NT2/D1 (cell line): ENCODE data around the gene CTSF.
"Not testable (repeated sequence)": the region's sequence is repeated elsewhere in the genome, so short reads cannot be mapped to it uniquely, and the experiment has no call there.

Experiments
- DNase-seq: peaks from one replicate; pipeline ENCODE4 v3.0.0-alpha.2; 2011; ENCODE audit warnings: low read depth, low spot score
- H3K27me3 ChIP-seq: 2 replicates; pipeline ENCODE4 v1.6.0; 2011; ENCODE audit warnings: mild to moderate bottlenecking; ENCODE audit not compliant: insufficient read length, insufficient read depth
- H3K36me3 ChIP-seq: 2 replicates; pipeline ENCODE4 v1.6.1; 2011; ENCODE audit warnings: mild to moderate bottlenecking, low read length, mixed read lengths; ENCODE audit not compliant: insufficient read depth, insufficient read length
- H3K4me1 ChIP-seq: 2 replicates; pipeline ENCODE4 v1.5.1; 2011; ENCODE audit not compliant: insufficient read depth, insufficient read length
- H3K4me3 ChIP-seq: 2 replicates; pipeline ENCODE4 v1.5.1; 2011; ENCODE audit warnings: low read depth; ENCODE audit not compliant: insufficient read length
- H3K9ac ChIP-seq: 2 replicates; pipeline ENCODE4 v1.6.0; 2011; ENCODE audit warnings: low read depth; ENCODE audit not compliant: insufficient read length
- H3K9me3 ChIP-seq: 2 replicates; pipeline ENCODE4 v1.5.1; 2011; ENCODE audit warnings: mild to moderate bottlenecking, low read length; ENCODE audit not compliant: insufficient read depth
- SUZ12 ChIP-seq: IDR thresholded peaks from 2 replicates; pipeline ENCODE4 v1.6.1; 2011; ENCODE audit not compliant: insufficient read length, insufficient read depth; ENCODE audit errors: extremely low read depth
- YY1 ChIP-seq: IDR thresholded peaks from 2 replicates; pipeline ENCODE4 v1.6.1; 2011; ENCODE audit not compliant: insufficient read length, insufficient read depth
- ZNF274 ChIP-seq: IDR thresholded peaks from 2 replicates; pipeline ENCODE4 v1.6.1; 2011; ENCODE audit warnings: mild to moderate bottlenecking, low read depth, low read length

Gene CTSF

GRCh38 chr11:66548041-66548440, 20.4 kb downstream of the CTSF start:
- Histone ChIP-seq H3K4me3 (no peak overlapping the region), H3K9ac (no peak overlapping the region)

GRCh38 chr11:66547662-66548009, 20.8 kb downstream of the CTSF start:
- DNase-seq, result no peak
- H3K4me3 ChIP-seq, result no peak overlapping the region
- no peaks in the 10 kb centered on the region for H3K9me3 ChIP-seq
- H3K9ac ChIP-seq, result no peak overlapping the region
- peaks cover 13% of the 10 kb centered on the region for H3K4me1 ChIP-seq
- H3K27me3 ChIP-seq, result no peaks in the 10 kb centered on the region
- TF ChIP-seq ZNF274, result no peak
- no peak for TF ChIP-seq YY1
- TF ChIP-seq SUZ12, result no peak
- H3K36me3 ChIP-seq, result peaks cover 5% of the 10 kb centered on the region

More at GRCh38 chr11:66548041-66548440, 20.4 kb downstream of the CTSF start:
- TF ChIP-seq SUZ12, result no peak
- no peak for TF ChIP-seq YY1
- no peak for TF ChIP-seq ZNF274
- Histone ChIP-seq H3K36me3 (peaks cover under 1% of the 10 kb centered on the region), H3K27me3 (no peaks in the 10 kb centered on the region), H3K4me1 (peaks cover 11% of the 10 kb centered on the region), H3K9me3 (no peaks in the 10 kb centered on the region)
- no peak for DNase-seq

GRCh38 chr11:66546966-66547661, 21.3 kb downstream of the CTSF start:
- Histone ChIP-seq H3K27me3 (no peaks in the 10 kb centered on the region), H3K4me1 (peaks cover 17% of the 10 kb centered on the region), H3K36me3 (peaks cover 10% of the 10 kb centered on the region), H3K9ac (peak overlapping the region; percentile 1), H3K4me3 (no peak overlapping the region), H3K9me3 (no peaks in the 10 kb centered on the region)
- DNase-seq, result no peak
- TF ChIP-seq YY1 (no peak), ZNF274 (no peak), SUZ12 (no peak)

- H3K9ac ChIP-seq, result peak within 1 kb of the TSS; percentile 92
- peaks cover 16% of the 10 kb centered on the region for H3K36me3 ChIP-seq
- no peak for DNase-seq
- H3K27me3 ChIP-seq, result no peaks in the 10 kb centered on the region
- peak within 1 kb of the TSS; percentile 89 for H3K4me3 ChIP-seq
- TF ChIP-seq ZNF274 (no peak), YY1 (no peak), SUZ12 (no peak)
- peaks cover 23% of the 10 kb centered on the region for H3K4me1 ChIP-seq
- no peaks in the 10 kb centered on the region for H3K9me3 ChIP-seq
Observed at GRCh38 chr11:66546368-66546965, 21.9 kb downstream of the CTSF start, which contains the start of gene ACTN3. ACTN3 (plus strand) TSS chr11:66546903; CDS start chr11:66546938, 35 bp downstream.

GRCh38 chr11:66545701-66546367, 22.6 kb downstream of the CTSF start, which contains the start of gene ZDHHC24:
ZDHHC24 (minus strand) TSS chr11:66546048; CDS start chr11:66546003, 45 bp downstream.
- peak within 1 kb of the TSS; percentile 92 for H3K9ac ChIP-seq
- H3K27me3 ChIP-seq, result no peaks in the 10 kb centered on the region
- H3K4me3 ChIP-seq, result peak within 1 kb of the TSS; percentile 89
- H3K36me3 ChIP-seq, result peaks cover 19% of the 10 kb centered on the region
- no peaks in the 10 kb centered on the region for H3K9me3 ChIP-seq
- no peak for TF ChIP-seq SUZ12
- TF ChIP-seq ZNF274, result no peak
- TF ChIP-seq YY1, result no peak
- peak; percentile 93 for DNase-seq
- H3K4me1 ChIP-seq, result peaks cover 18% of the 10 kb centered on the region

GRCh38 chr11:66544952-66545351, 23.5 kb downstream of the CTSF start:
- Histone ChIP-seq H3K4me1 (peaks cover 18% of the 10 kb centered on the region), H3K4me3 (peak overlapping the region; percentile 89), H3K36me3 (peaks cover 19% of the 10 kb centered on the region), H3K9ac (peak overlapping the region; percentile 92)
- H3K27me3 ChIP-seq, DNase-seq, H3K9me3 ChIP-seq: not testable (repeated sequence)
